A673 (cell line): ENCODE results near the gene IFI44L.

Experiments
- CTCF ChIP-seq: fragments of 300-800, 200-600 bp; sonication (generic); conservative IDR thresholded peaks from 2 replicates; pipeline ENCODE4 v1.5.1; 2017; ENCODE audit warnings: low read depth, mild to moderate bottlenecking, antibody characterized with exemption, low read length, moderate library complexity, mixed read lengths
- EZH2 ChIP-seq: fragments of 200-600 bp; sonication (generic); IDR thresholded peaks from 2 replicates; pipeline ENCODE4 v1.6.1; 2017; ENCODE audit warnings: borderline replicate concordance, low read depth, mild to moderate bottlenecking, mixed read lengths, antibody characterized with exemption, low read length; ENCODE audit not compliant: poor library complexity, severe bottlenecking

GRCh38 chr1:78627321-78627720 lies 7.1 kb downstream of the IFI44L start:
- TF ChIP-seq CTCF (no peak), EZH2 (no peak)
